AG04449 (cell line): Measurements from ENCODE around the gene RELL1.

Experiments
- CTCF ChIA-PET: fragments of 350-600 bp; formaldehyde crosslinking; extraction: SDS; loops from one replicate; lab custom pipeline; 2021; ENCODE audit warnings: antibody characterized with exemption; lab: Yijun Ruan, JAX
- POLR2A ChIA-PET: fragments of 400-600, 350-600 bp; formaldehyde crosslinking; extraction: SDS; loops from one replicate; lab custom pipeline; 2020; ENCODE audit warnings: antibody characterized with exemption, inconsistent platforms; lab: Yijun Ruan, JAX
- DNase-seq: peaks from one replicate; pipeline ENCODE4 v3.0.0-alpha.2; 2010; ENCODE audit warnings: low read depth, low spot score
- H3K4me3 ChIP-seq: 2 replicates; pipeline ENCODE4 v1.5.1; 2011; ENCODE audit warnings: low read depth, mild to moderate bottlenecking, control low read depth, low read length
- TF ChIP-seq, protein P1 (sequence below): IDR thresholded peaks from one replicate; pipeline ENCODE4 v1.5.1; 2011; ENCODE audit warnings: mild to moderate bottlenecking, moderate library complexity, low read length, control low read depth, inconsistent platforms; ENCODE audit not compliant: insufficient read depth; ENCODE audit errors: missing control alignments

The RELL1 gene

DNA sequence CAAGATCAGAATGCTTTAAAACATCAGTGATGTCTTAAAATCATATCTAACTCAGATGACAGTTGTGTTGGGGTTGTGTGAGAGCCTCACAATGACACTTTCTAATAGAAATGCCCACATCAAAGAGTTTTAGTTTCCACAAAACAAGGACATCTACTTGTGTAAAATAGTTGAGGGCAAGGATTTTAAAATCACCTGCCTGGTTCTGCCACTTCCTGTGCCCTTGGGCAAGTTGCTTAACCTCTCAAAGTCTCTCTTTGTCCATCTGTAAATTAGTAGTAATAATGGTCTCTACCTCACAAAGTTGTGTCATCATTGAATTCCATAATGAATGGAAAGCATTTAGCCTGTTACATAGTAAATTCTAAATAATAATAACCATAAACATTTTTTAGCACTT, 41.9 kb upstream of the RELL1 start:
- ChIA-PET POLR2A (no interaction called here), CTCF (no interaction called here)
- no peak overlapping the region for H3K4me3 ChIP-seq
- DNase-seq, result no peak
- TF ChIP-seq, protein P1, sequence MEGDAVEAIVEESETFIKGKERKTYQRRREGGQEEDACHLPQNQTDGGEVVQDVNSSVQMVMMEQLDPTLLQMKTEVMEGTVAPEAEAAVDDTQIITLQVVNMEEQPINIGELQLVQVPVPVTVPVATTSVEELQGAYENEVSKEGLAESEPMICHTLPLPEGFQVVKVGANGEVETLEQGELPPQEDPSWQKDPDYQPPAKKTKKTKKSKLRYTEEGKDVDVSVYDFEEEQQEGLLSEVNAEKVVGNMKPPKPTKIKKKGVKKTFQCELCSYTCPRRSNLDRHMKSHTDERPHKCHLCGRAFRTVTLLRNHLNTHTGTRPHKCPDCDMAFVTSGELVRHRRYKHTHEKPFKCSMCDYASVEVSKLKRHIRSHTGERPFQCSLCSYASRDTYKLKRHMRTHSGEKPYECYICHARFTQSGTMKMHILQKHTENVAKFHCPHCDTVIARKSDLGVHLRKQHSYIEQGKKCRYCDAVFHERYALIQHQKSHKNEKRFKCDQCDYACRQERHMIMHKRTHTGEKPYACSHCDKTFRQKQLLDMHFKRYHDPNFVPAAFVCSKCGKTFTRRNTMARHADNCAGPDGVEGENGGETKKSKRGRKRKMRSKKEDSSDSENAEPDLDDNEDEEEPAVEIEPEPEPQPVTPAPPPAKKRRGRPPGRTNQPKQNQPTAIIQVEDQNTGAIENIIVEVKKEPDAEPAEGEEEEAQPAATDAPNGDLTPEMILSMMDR, result no peak

DNA sequence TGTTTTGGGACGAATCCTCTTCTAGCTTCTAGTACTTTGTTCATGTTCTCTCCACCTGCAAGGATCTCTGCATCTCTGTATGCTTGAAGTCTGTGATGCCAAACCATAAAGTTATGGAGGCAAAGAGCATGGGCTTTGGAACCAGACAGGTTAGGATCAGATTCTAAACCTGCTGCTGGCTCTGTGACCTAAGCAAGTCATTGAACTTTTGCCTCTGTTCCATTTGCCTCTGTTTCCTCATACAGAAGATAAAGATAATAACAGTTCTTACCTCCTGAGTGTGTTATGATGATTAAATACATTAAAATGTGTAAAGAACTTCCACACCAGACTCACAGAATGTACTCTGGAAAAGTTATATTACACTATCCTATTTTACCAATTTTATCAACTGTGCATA, 41.5 kb upstream of the RELL1 start:
- TF ChIP-seq, protein P1, result no peak
- DNase-seq, result no peak
- ChIA-PET CTCF (no interaction called here), POLR2A (no interaction called here)
- H3K4me3 ChIP-seq, result no peak overlapping the region

DNA sequence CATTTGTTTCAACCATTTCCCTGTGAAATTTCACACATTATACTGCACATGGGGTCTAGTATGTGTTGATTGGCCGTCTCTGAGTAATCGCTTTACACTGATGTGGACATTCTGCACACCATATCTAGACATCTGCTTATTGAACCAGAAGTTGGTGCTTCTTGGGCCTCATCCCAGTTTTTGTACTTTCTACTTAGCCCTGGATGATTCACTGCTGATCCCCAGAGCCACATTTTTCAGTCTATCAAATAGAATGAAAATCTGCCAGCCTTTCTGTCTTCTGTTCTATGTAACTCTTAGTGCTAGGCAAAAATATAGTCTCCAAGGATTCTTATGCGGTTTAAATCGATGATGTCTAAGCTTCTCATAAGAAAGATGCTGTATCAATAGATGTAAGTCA, 40.5 kb upstream of the RELL1 start:
- no peak overlapping the region for H3K4me3 ChIP-seq
- ChIA-PET POLR2A (no interaction called here), CTCF (no interaction called here)
- DNase-seq, result no peak
- TF ChIP-seq, protein P1, result no peak

DNA sequence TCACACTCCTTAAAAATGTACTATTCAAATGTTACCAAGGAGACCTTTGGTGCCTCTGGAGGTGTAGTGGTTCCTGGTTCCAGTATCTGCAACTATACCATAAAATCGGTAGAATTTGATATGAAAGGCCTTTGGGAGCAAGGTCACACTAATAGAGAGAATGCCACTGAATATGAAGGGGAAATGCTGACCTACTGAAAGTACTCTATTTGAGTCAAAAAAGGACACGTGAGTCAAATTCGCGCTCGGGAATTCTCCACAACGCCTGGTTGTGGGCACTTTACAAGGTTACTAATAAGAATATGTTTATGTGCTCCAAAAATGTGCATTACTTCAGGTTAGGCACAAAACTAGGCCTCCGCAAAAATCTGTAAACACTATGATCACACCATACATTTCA, 39.5 kb upstream of the RELL1 start:
- ChIA-PET POLR2A (no interaction called here), CTCF (no interaction called here)
- TF ChIP-seq, protein P1, result no peak
- no peak overlapping the region for H3K4me3 ChIP-seq
- DNase-seq, result no peak

DNA sequence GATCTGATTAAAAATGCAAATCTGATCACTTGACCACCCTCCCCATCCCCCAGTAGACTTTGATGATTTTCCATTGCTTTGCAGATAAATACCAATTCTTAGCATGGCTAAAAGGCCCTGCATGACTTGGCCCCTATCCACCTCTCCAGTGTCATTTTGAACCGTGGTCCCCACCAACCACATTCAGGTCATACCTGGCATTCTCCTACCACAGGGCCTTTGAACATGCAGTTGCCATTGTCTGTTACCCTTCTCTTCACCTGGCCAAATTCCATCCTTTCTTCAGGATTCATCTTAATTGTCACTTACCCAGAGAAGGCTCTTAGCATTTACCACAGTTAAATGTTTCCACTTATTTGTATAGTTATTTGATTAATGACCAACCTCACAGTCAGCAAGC, 36.9 kb upstream of the RELL1 start:
- TF ChIP-seq, protein P1, result no peak
- CTCF ChIA-PET, result no interaction called here
- POLR2A ChIA-PET, result no interaction called here
- no peak for DNase-seq
- no peak overlapping the region for H3K4me3 ChIP-seq

DNA sequence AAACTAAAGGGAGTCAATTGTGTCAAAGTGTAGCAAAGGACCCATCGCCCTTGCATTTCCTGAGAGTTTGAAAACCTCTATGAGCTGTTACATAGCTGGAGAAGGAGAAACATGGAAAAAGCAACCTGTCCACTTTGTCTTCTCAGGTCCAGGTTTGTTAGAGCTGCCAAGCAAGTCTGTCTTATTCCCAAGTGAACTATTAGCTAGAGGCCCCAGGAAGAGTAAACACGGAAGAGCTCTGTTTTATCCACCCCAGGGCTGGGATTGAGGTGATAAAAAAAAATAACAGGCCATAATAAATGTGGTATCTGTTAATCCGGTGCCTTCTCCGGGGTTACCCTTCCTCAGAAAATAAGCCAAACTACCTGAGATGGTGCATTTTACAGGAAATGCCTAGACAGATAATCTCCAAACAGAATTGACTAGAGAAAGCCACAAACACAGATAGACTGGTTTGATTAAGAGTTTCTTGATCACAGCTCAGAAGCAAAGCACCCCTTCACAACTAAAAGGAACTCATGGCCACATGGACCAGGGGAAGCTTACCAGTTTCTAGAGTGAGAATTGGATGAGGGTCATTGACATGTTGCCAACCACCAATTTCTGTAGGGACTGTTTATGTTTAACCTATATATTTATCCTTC, 35.9 kb upstream of the RELL1 start:
- CTCF ChIA-PET, result no interaction called here

More for the DNA sequence above, 35.9 kb upstream of the RELL1 start:
- no peak overlapping the region for H3K4me3 ChIP-seq
- TF ChIP-seq, protein P1, result no peak
- POLR2A ChIA-PET, result no interaction called here
- no peak for DNase-seq
